A549 (cell line): ENCODE results near the gene RBCK1.

Source experiments
- ESRRA ChIP-seq: fragments of 150-350 bp; IDR thresholded peaks from 2 replicates; pipeline ENCODE4 v1.6.1; 2014; ENCODE audit warnings: mild to moderate bottlenecking, low read length, borderline replicate concordance
- NFE2L2 ChIP-seq: fragments of 150-350 bp; conservative IDR thresholded peaks from 2 replicates; pipeline ENCODE4 v1.6.1; 2014; ENCODE audit warnings: low read length
- TF ChIP-seq, protein P1 (sequence below): fragments of >200 bp; sonication (Bioruptor Twin); formaldehyde crosslinking; IDR thresholded peaks from 3 replicates; pipeline ENCODE4 v1.5.1; 2016

DNA sequence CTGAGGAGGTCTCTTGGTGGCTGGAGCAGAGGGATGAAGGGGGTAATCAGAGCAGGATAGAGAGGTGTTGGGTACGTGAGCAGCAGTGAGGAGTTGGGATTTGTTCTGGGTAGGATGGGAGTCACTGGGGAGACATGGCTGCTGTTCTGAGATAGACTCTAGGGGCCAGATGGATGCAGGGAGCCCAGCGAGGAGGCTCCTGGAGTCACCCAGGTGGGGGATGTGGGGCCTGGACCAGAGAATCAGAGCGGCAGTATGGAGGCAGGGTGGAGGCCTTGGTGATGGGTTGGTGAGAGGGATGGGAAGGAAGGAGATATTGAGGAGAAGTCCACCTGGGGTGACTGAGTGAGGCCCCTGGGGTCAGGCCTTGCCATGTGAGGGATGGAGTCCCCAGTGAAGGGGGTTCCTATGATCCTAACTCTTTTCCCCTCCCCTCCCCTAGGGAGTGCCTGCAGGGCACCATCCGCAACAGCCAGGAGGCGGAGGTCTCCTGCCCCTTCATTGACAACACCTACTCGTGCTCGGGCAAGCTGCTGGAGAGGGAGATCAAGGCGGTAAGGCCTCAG lies 13.7 kb downstream of the RBCK1 start:
- TF ChIP-seq ESRRA (no peak), NFE2L2 (no peak)
- TF ChIP-seq, protein P1, sequence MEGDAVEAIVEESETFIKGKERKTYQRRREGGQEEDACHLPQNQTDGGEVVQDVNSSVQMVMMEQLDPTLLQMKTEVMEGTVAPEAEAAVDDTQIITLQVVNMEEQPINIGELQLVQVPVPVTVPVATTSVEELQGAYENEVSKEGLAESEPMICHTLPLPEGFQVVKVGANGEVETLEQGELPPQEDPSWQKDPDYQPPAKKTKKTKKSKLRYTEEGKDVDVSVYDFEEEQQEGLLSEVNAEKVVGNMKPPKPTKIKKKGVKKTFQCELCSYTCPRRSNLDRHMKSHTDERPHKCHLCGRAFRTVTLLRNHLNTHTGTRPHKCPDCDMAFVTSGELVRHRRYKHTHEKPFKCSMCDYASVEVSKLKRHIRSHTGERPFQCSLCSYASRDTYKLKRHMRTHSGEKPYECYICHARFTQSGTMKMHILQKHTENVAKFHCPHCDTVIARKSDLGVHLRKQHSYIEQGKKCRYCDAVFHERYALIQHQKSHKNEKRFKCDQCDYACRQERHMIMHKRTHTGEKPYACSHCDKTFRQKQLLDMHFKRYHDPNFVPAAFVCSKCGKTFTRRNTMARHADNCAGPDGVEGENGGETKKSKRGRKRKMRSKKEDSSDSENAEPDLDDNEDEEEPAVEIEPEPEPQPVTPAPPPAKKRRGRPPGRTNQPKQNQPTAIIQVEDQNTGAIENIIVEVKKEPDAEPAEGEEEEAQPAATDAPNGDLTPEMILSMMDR, result no peak
